ENCODE measurements around the gene CDK18. TPM values are rescaled to one million over a fixed set of nuclear protein-coding genes. Genes with fewer than 3 reads are reported as not detected.

CDK18 gene
- total RNA-seq, 1 experiment from 2014 or later: 38.5 TPM

GRCh38 chr1:205502992-205503391 is 1.5 kb upstream of the CDK18 start:
- no peak overlapping the region for H4K8ac ChIP-seq (replicated peaks; ENCODE audit: insufficient read length, low read depth, low read length)
- H3K79me1 ChIP-seq (ENCODE audit: insufficient read depth, low read depth, low read length, poor library complexity, severe bottlenecking): no peaks in the 10 kb centered on the region
- H3K9me3 ChIP-seq (ENCODE audit: control insufficient read depth, low read depth, low read length): no peaks in the 10 kb centered on the region
- H3K79me2 ChIP-seq (ENCODE audit: insufficient read depth, low read length): peaks cover 5% of the 10 kb centered on the region; the same call in 1 of the 2 replicates
- no peak overlapping the region for H2AK5ac ChIP-seq (ENCODE audit: insufficient read length, low read length)
- no peak overlapping the region for H3T11ph ChIP-seq (ENCODE audit: low read length)
- no peak overlapping the region for H4K91ac ChIP-seq (ENCODE audit: insufficient read length, low read depth, low read length)
- H2BK120ac ChIP-seq (ENCODE audit: low read depth, low read length, poor library complexity, severe bottlenecking): no peak overlapping the region
- Mint-ChIP-seq H3K27ac (no peak overlapping the region; a peak in 1 of 7 replicates), H3K4me3 (peak overlapping the region in 1 of 2 experiments; percentile 22; a peak in 2 of 5 replicates), H3K9me3 (no peaks in the 10 kb centered on the region), H3K27me3 (ENCODE audit: low read depth) (peaks cover 14% of the 10 kb centered on the region), H3K4me1 (peaks cover 56 to 62% of the 10 kb centered on the region in 2 experiments), H3K36me3 (ENCODE audit: insufficient read depth in 1 of 3, low read depth in 3 of 3) (peaks cover 5 to 13% (median 6%) of the 10 kb centered on the region in 3 experiments; a peak in 6 of 7 replicates)
- H3K23me2 ChIP-seq (ENCODE audit: insufficient read length, low read depth, low read length, poor library complexity, severe bottlenecking): peaks cover 9% of the 10 kb centered on the region
- no peak overlapping the region for H3K4ac ChIP-seq (ENCODE audit: low read depth, low read length)
- no peak overlapping the region for H4K5ac ChIP-seq (ENCODE audit: insufficient read length, low read depth, low read length)
- no peak overlapping the region for H3K4me2 ChIP-seq (ENCODE audit: insufficient read depth, insufficient read length, low read length)
- H3K18ac ChIP-seq (ENCODE audit: insufficient read length, low read depth, low read length): no peak overlapping the region
- H3K27me3 ChIP-seq (ENCODE audit: insufficient read depth, low read length): no peaks in the 10 kb centered on the region
- no peak for TF ChIP-seq CTCF (conservative IDR thresholded peaks at IDR 0.05)
- H2BK12ac ChIP-seq (ENCODE audit: insufficient read length, low read depth, low read length): no peak overlapping the region
- peaks cover 9% of the 10 kb centered on the region; the same call in 1 of the 2 replicates for H3K4me1 ChIP-seq (ENCODE audit: insufficient read depth, low read length)
- no peaks in the 10 kb centered on the region for H4K20me1 ChIP-seq (ENCODE audit: control insufficient read depth, insufficient read depth, insufficient read length)
- H3K27ac ChIP-seq (ENCODE audit: insufficient read length, low read depth, low read length): no peak overlapping the region
- H3K9ac ChIP-seq (ENCODE audit: extremely low read depth, insufficient read length, low read length): no peak overlapping the region
- no peak overlapping the region for H2AFZ ChIP-seq (ENCODE audit: low read length)
- no CpG with 5 or more reads among the region's 3 CpGs for WGBS (ENCODE audit: extremely low coverage, insufficient read length, low lambda C conversion rate)
- no peak overlapping the region for H3K56ac ChIP-seq (ENCODE audit: insufficient read length, low read depth, low read length)
- H3K23ac ChIP-seq (ENCODE audit: insufficient read length, low read depth, low read length): no peak overlapping the region
- no peak overlapping the region for H2BK20ac ChIP-seq (ENCODE audit: low read depth, low read length, poor library complexity, severe bottlenecking)
- DNase-seq: no peak
- H2BK5ac ChIP-seq (ENCODE audit: insufficient read length, low read length): no peak overlapping the region
- H2BK15ac ChIP-seq (ENCODE audit: low read depth, low read length): no peak overlapping the region
- no peak overlapping the region for H3K14ac ChIP-seq (ENCODE audit: insufficient read depth, low read length)
